Fibroblast of gingiva (primary cell): ENCODE data around the gene HIVEP1.
A peak's percentile ranks its signal among the peaks of the same experiment; 100 is the strongest.

Source experiments
- DNase-seq: peaks from one replicate; pipeline ENCODE4 v3.0.0-alpha.2; 2011; ENCODE audit warnings: low read depth

Gene HIVEP1

GRCh38 chr6:12020187-12020791 is 8.2 kb downstream of the HIVEP1 start:
- DNase-seq, result no peak

- no peak for DNase-seq
Observed at GRCh38 chr6:12022481-12022880, 10.4 kb downstream of the HIVEP1 start.

- no peak for DNase-seq
Observed at GRCh38 chr6:12022953-12023388, 10.9 kb downstream of the HIVEP1 start.

- no peak for DNase-seq
Observed at GRCh38 chr6:12024216-12024615, 12.1 kb downstream of the HIVEP1 start.

- DNase-seq, result no peak
Observed at GRCh38 chr6:12024699-12025434, 12.8 kb downstream of the HIVEP1 start.

GRCh38 chr6:12026120-12026519 is 14.0 kb downstream of the HIVEP1 start:
- DNase-seq, result no peak

- DNase-seq, result no peak
Observed at GRCh38 chr6:12026833-12027232, 14.7 kb downstream of the HIVEP1 start.

- DNase-seq, result no peak
Observed at GRCh38 chr6:12028213-12028612, 16.1 kb downstream of the HIVEP1 start.

GRCh38 chr6:12029979-12030737 is 18.0 kb downstream of the HIVEP1 start:
- DNase-seq, result no peak

GRCh38 chr6:12030993-12031550 is 19.0 kb downstream of the HIVEP1 start:
- DNase-seq, result no peak

- DNase-seq, result peak; percentile 5
Observed at GRCh38 chr6:12032783-12033573, 20.9 kb downstream of the HIVEP1 start.

- peak; percentile 30 for DNase-seq
Observed at GRCh38 chr6:12033770-12034169, 21.7 kb downstream of the HIVEP1 start.

- DNase-seq, result no peak
Observed at GRCh38 chr6:12034349-12034748, 22.2 kb downstream of the HIVEP1 start.

- DNase-seq, result no peak
Observed at GRCh38 chr6:12034837-12035236, 22.7 kb downstream of the HIVEP1 start.

GRCh38 chr6:12036766-12037165 is 24.7 kb downstream of the HIVEP1 start:
- no peak for DNase-seq

GRCh38 chr6:12037798-12038197 is 25.7 kb downstream of the HIVEP1 start:
- no peak for DNase-seq

GRCh38 chr6:12039540-12040459 is 27.7 kb downstream of the HIVEP1 start:
- DNase-seq, result no peak

- no peak for DNase-seq
Observed at GRCh38 chr6:12047304-12047703, 35.2 kb downstream of the HIVEP1 start.

GRCh38 chr6:12047792-12048432 is 35.8 kb downstream of the HIVEP1 start:
- DNase-seq, result no peak

- no peak for DNase-seq
Observed at GRCh38 chr6:12048609-12049008, 36.5 kb downstream of the HIVEP1 start.
